ENCODE measurements around the gene RTN4IP1. TPM values are rescaled to one million over a fixed set of nuclear protein-coding genes. Genes with fewer than 3 reads are reported as not detected.

RTN4IP1 gene
- total RNA-seq, 2 donors from 2014 or later, result 4.5 to 4.9 TPM

GRCh38 chr6:106574741-106575458 is 54.4 kb downstream of the RTN4IP1 start:
- no peak overlapping the region for H3K27ac ChIP-seq
- no peaks in the 10 kb centered on the region for H3K36me3 ChIP-seq
- H3K9me3 ChIP-seq, result no peaks in the 10 kb centered on the region
- 76% methylated on average over 16 of the region's 16 CpGs for WGBS
- no peak for DNase-seq (ENCODE audit: low spot score)
- H3K4me3 ChIP-seq, result no peak overlapping the region
- intact Hi-C loops (cut with DNase I), result no loop called here
- no peaks in the 10 kb centered on the region for H3K27me3 ChIP-seq (replicated peaks; ENCODE audit: insufficient read depth)
- TF ChIP-seq CTCF (IDR thresholded peaks at IDR 0.05), result no peak
- TF ChIP-seq POLR2AphosphoS5 (IDR thresholded peaks at IDR 0.05), result peak; percentile 22
- H3K4me1 ChIP-seq (replicated peaks), result peaks cover 6% of the 10 kb centered on the region

GRCh38 chr6:106572875-106573585 is 56.3 kb downstream of the RTN4IP1 start:
- 18% methylated on average over 6 of the region's 6 CpGs for WGBS
- Histone ChIP-seq H3K4me3 (no peak overlapping the region), H3K36me3 (no peaks in the 10 kb centered on the region), H3K4me1 (replicated peaks) (peaks cover 6% of the 10 kb centered on the region), H3K27ac (no peak overlapping the region), H3K27me3 (replicated peaks; ENCODE audit: insufficient read depth) (no peaks in the 10 kb centered on the region), H3K9me3 (no peaks in the 10 kb centered on the region)
- TF ChIP-seq POLR2AphosphoS5 (IDR thresholded peaks at IDR 0.05), result peak; percentile 31
- TF ChIP-seq CTCF (IDR thresholded peaks at IDR 0.05), result no peak
- TF ChIP-seq POLR2A (IDR thresholded peaks at IDR 0.05), result no peak
- DNase-seq (ENCODE audit: low spot score), result peak; percentile 60
- intact Hi-C loops (cut with DNase I), result no loop called here

- no peak for DNase-seq (ENCODE audit: low spot score)
- H3K4me1 ChIP-seq (replicated peaks), result peaks cover 6% of the 10 kb centered on the region
- H3K36me3 ChIP-seq, result no peaks in the 10 kb centered on the region
- intact Hi-C loops (cut with DNase I), result no loop called here
- H3K9me3 ChIP-seq, result no peaks in the 10 kb centered on the region
- H3K27me3 ChIP-seq (replicated peaks; ENCODE audit: insufficient read depth), result no peaks in the 10 kb centered on the region
- TF ChIP-seq CTCF (IDR thresholded peaks at IDR 0.05), result no peak
- TF ChIP-seq POLR2A (IDR thresholded peaks at IDR 0.05), result no peak
- TF ChIP-seq POLR2AphosphoS5 (IDR thresholded peaks at IDR 0.05), result no peak
- 59% methylated on average over 5 of the region's 5 CpGs for WGBS
- H3K27ac ChIP-seq, result no peak overlapping the region
- H3K4me3 ChIP-seq, result no peak overlapping the region
Observed at GRCh38 chr6:106572436-106572835, 56.9 kb downstream of the RTN4IP1 start.

GRCh38 chr6:106569428-106569827 is 59.9 kb downstream of the RTN4IP1 start:
- no peaks in the 10 kb centered on the region for H3K9me3 ChIP-seq
- DNase-seq (ENCODE audit: low spot score), result no peak
- intact Hi-C loops (cut with DNase I), result loop anchor here (5.0 to 10.0 kb wide), 3 partner anchors 122 to 1145 kb away; no protein-coding TSS in a partner anchor
- no peaks in the 10 kb centered on the region for H3K36me3 ChIP-seq
- no peaks in the 10 kb centered on the region for H3K27me3 ChIP-seq (replicated peaks; ENCODE audit: insufficient read depth)
- peaks cover 6% of the 10 kb centered on the region for H3K4me1 ChIP-seq (replicated peaks)
- no peak overlapping the region for H3K27ac ChIP-seq
- no peak for TF ChIP-seq POLR2A (IDR thresholded peaks at IDR 0.05)
- no peak for TF ChIP-seq CTCF (IDR thresholded peaks at IDR 0.05)
- no peak for TF ChIP-seq POLR2AphosphoS5 (IDR thresholded peaks at IDR 0.05)
- 95% methylated on average over 4 of the region's 4 CpGs for WGBS
- H3K4me3 ChIP-seq, result no peak overlapping the region

Data from prostate gland (tissue), 2 donors.